Loucy (cell line): ENCODE measurements around the gene MED13L.

Experiments
- EZH2phosphoT487 ChIP-seq: fragments of 200-600 bp; IDR thresholded peaks from 2 replicates; pipeline ENCODE4 v1.6.1; 2018; ENCODE audit warnings: antibody characterized with exemption, mild to moderate bottlenecking, moderate library complexity, borderline replicate concordance
- TF ChIP-seq, protein P1 (sequence below): fragments of 200-600 bp; sonication (generic); conservative IDR thresholded peaks from 2 replicates; pipeline ENCODE4 v1.5.1; 2014; ENCODE audit warnings: mild to moderate bottlenecking, antibody characterized with exemption, low read length

DNA sequence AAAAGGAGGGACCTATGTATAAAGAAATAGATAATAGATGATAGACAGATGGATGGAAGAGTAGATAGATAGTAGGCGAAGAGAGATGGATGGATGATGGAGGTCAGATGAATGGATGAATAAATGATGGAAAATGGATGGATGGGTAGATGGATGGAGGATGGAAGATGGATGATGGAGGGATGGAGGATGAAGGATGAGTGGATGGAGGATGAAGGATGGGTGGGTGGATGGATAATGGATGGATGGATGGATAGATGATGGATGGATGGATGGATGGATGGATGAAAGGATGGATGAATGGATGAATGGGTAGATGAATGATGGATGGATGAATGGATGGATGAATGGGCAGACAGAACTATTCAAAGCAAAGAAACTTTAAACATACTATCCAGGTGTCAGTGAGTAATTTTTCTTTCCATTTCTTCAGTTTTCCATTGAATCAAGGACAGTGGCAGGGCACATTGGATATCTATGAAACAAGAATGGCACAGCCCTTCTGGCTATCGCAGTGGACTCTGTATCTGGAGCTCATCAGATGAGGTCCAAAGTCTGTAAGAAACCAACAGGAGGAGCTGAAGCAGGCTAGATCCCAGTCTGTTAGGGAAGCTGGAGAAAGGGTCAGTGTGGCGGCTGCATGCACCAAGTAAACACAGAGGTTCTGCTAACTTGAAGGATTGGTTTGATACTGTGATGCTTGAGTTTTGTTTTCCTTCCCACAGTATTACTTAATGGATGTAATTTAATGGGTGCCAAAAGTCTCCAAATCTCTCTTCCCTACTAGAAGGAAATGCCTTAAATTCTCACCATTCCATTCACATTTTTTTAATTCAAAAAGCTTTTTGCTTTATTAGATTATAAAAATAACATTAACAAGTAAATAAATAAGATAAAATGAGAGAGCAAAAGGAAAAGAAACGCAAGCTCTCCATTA is 18.1 kb upstream of the MED13L start:
- TF ChIP-seq, protein P1, sequence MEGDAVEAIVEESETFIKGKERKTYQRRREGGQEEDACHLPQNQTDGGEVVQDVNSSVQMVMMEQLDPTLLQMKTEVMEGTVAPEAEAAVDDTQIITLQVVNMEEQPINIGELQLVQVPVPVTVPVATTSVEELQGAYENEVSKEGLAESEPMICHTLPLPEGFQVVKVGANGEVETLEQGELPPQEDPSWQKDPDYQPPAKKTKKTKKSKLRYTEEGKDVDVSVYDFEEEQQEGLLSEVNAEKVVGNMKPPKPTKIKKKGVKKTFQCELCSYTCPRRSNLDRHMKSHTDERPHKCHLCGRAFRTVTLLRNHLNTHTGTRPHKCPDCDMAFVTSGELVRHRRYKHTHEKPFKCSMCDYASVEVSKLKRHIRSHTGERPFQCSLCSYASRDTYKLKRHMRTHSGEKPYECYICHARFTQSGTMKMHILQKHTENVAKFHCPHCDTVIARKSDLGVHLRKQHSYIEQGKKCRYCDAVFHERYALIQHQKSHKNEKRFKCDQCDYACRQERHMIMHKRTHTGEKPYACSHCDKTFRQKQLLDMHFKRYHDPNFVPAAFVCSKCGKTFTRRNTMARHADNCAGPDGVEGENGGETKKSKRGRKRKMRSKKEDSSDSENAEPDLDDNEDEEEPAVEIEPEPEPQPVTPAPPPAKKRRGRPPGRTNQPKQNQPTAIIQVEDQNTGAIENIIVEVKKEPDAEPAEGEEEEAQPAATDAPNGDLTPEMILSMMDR: no peak
- no peak for TF ChIP-seq EZH2phosphoT487
